Left lung (tissue), 10 donors: ENCODE measurements around the gene CGB8. TPM values are rescaled to one million over a fixed set of nuclear protein-coding genes. Genes with fewer than 3 reads are reported as not detected.
A peak's percentile ranks its signal among the peaks of the same experiment; 100 is the strongest.

Source experiments
- ATAC-seq: fragments of 200-7000 bp; cut with Tn5 transposase; one replicate; pipeline ENCODE4 v1.9.1; 2020; ENCODE audit warnings: moderate library complexity
- DNase-seq, 4 donors: peaks; one replicate each; pipeline ENCODE4 v3.0.0-alpha.2; 2013 to 2020
- H3K27ac ChIP-seq, 2 donors: fragments of 200-600 bp; sonication (generic) in 1 of 2; one replicate each; pipeline versions ENCODE4 v1.5.0 to v1.8.0; 2020 to 2021
- H3K27me3 ChIP-seq, 2 donors: fragments of 200-600 bp; sonication (generic) in 1 of 2; one replicate each; pipeline versions ENCODE4 v1.5.0 to v1.8.0; 2020 to 2021
- H3K36me3 ChIP-seq, 2 donors: fragments of 200-600 bp; sonication (generic) in 1 of 2; one replicate each; pipeline versions ENCODE4 v1.5.0 to v1.8.0; 2020 to 2021
- H3K4me1 ChIP-seq, 2 donors: fragments of 200-600 bp; one replicate each; pipeline ENCODE4 v1.8.0; 2021
- H3K4me3 ChIP-seq, 2 donors: fragments of 200-600 bp; sonication (generic) in 1 of 2; one replicate each; pipeline versions ENCODE4 v1.5.0 to v1.8.0; 2020 to 2021; ENCODE audit warnings: mild to moderate bottlenecking in 1 of 2
- H3K9me3 ChIP-seq, 2 donors: fragments of 200-600 bp; sonication (generic) in 1 of 2; one replicate each; pipeline versions ENCODE4 v1.5.0 to v1.8.0; 2020 to 2021
- CTCF ChIP-seq, 2 donors: fragments of 200-600 bp; sonication (generic) in 1 of 2; IDR thresholded peaks; one replicate each; pipeline versions ENCODE4 v1.5.0 to v1.8.0; 2021; ENCODE audit warnings: antibody characterized with exemption in 2 of 2
- intact Hi-C, 2 donors: fragments of 100-400 bp; cut with DNase I; formaldehyde crosslinking; loops; one replicate each; pipeline versions ENCODE4 v1.11.2 to v1.14.2; 2022
- microRNA-seq, 2 donors: library from miRNA; unstranded; fragments of <30 nt; microRNA quantifications; one replicate each; pipeline ENCODE4, GENCODE V29; 2019
- polyA plus RNA-seq, 6 donors: library from polyadenylated mRNA; unstranded; fragments of 120-200 nt; gene quantifications; one replicate each; pipeline ENCODE4 v1.2.1, GENCODE V29; 2013; ENCODE audit not compliant: insufficient read length in 6 of 6
- total RNA-seq, 2 donors: library from RNA; stranded (reverse); fragmentation: NEBNext Ultra II Directional; extraction: Animal tissue kit (Norgen Biotek cat#: 25700); gene quantifications; one replicate each; pipeline ENCODE4 v1.2.1, GENCODE V29; 2021
- donor health status: DM: no; HTN: yes; CAD: no.
- donor health status: DM: no; HTN: no; CAD: no.

Gene CGB8
- total and polyA plus RNA-seq, 8 donors: 0.89 TPM; not detected in 7

GRCh38 chr19:49004964-49005614 is 43.8 kb downstream of the CGB8 start:
- Histone ChIP-seq H3K36me3 (peaks cover 0 to 89% of the 10 kb centered on the region in 2 donors), H3K27ac (no peak overlapping the region), H3K4me3 (no peak overlapping the region), H3K9me3 (no peaks in the 10 kb centered on the region), H3K4me1 (no peaks in the 10 kb centered on the region), H3K27me3 (no peaks in the 10 kb centered on the region)
- intact Hi-C loops: no loop called here
- no peak for DNase-seq
- TF ChIP-seq CTCF (IDR thresholded peaks at IDR 0.05): no peak
- no peak for ATAC-seq

GRCh38 chr19:49004133-49004532 is 44.8 kb downstream of the CGB8 start:
- Histone ChIP-seq H3K4me3 (no peak overlapping the region), H3K4me1 (no peaks in the 10 kb centered on the region), H3K9me3 (no peaks in the 10 kb centered on the region), H3K36me3 (peaks cover 0 to 87% of the 10 kb centered on the region in 2 donors), H3K27me3 (no peaks in the 10 kb centered on the region), H3K27ac (no peak overlapping the region)
- intact Hi-C loops: no loop called here
- no peak for TF ChIP-seq CTCF (IDR thresholded peaks at IDR 0.05)
- no peak for ATAC-seq
- DNase-seq: no peak

- peak; percentile 49 to 50 for TF ChIP-seq CTCF (IDR thresholded peaks at IDR 0.05)
- peaks cover 4 to 6% of the 10 kb centered on the region in 2 donors for H3K4me1 ChIP-seq
- no peaks in the 10 kb centered on the region for H3K27me3 ChIP-seq
- DNase-seq (peak in 2 of 4 donors; percentile 39 to 53), ATAC-seq (peak; percentile 78)
- no peak overlapping the region for H3K4me3 ChIP-seq
- intact Hi-C loops: no loop called here
- no peak overlapping the region for H3K27ac ChIP-seq
- no peaks in the 10 kb centered on the region for H3K9me3 ChIP-seq
- peaks cover 0 to 45% of the 10 kb centered on the region in 2 donors for H3K36me3 ChIP-seq
Observed at GRCh38 chr19:48999481-49000325, 49.2 kb downstream of the CGB8 start.

- Histone ChIP-seq H3K27ac (no peak overlapping the region), H3K4me3 (no peak overlapping the region), H3K9me3 (no peaks in the 10 kb centered on the region), H3K27me3 (no peaks in the 10 kb centered on the region), H3K4me1 (peaks cover 9 to 13% of the 10 kb centered on the region in 2 donors), H3K36me3 (peaks cover 0 to 28% of the 10 kb centered on the region in 2 donors)
- intact Hi-C loops: no loop called here
- DNase-seq: no peak
- ATAC-seq: no peak
- TF ChIP-seq CTCF (IDR thresholded peaks at IDR 0.05): peak; percentile 26 to 44
Observed at GRCh38 chr19:48997972-48998371, 50.9 kb downstream of the CGB8 start.

Small RNA genes within 50 kb of the gene (microRNA-seq; reads per million reads assigned to microRNA genes)
- gene MIR6798: 0 to 0.14 reads per million in 2 donors

Other genes with a start within 250 kb of the CGB8 start
- 10 to 100 TPM; 68.5 to 87.5 TPM for gene BCAT2, start 238.1 kb downstream of the CGB8 start, total RNA-seq
- gene BCAT2, start 238.1 kb downstream of the CGB8 start, polyA plus RNA-seq: 10 to 100 TPM; 37.0 to 50.1 (median 42.2) TPM
- gene HSD17B14, start 212.6 kb downstream of the CGB8 start, total RNA-seq: 10 to 100 TPM; 10.1 to 20.3 TPM
- 10 to 100 TPM in 1 of 6 donors, 1 to 10 TPM in 5; 6.7 to 10.9 (median 8.6) TPM for gene HSD17B14, start 212.6 kb downstream of the CGB8 start, polyA plus RNA-seq
- 10 to 100 TPM; 21.0 to 37.3 TPM for gene PLEKHA4, start 180.5 kb downstream of the CGB8 start, total RNA-seq
- 10 to 100 TPM; 14.4 to 21.1 (median 17.4) TPM for gene PLEKHA4, start 180.5 kb downstream of the CGB8 start, polyA plus RNA-seq
- gene PPP1R15A, start 176.7 kb downstream of the CGB8 start, total RNA-seq: 10 to 100 TPM; 68.4 to 74.8 TPM
- 100 to 1,000 TPM in 1 of 6 donors, 10 to 100 TPM in 5; 36.3 to 110 (median 58.4) TPM for gene PPP1R15A, start 176.7 kb downstream of the CGB8 start, polyA plus RNA-seq
- gene TULP2, start 150.4 kb downstream of the CGB8 start, total RNA-seq: 1 to 10 TPM in 1 of 2 donors, under 1 TPM in 1; 0.89 to 1.2 TPM
- 1 to 10 TPM in 3 of 6 donors, under 1 TPM in 3; 0.72 to 1.4 (median 1.1) TPM for gene TULP2, start 150.4 kb downstream of the CGB8 start, polyA plus RNA-seq
- gene NUCB1, start 148.8 kb downstream of the CGB8 start, total RNA-seq: 100 to 1,000 TPM; 286 to 331 TPM
- gene NUCB1, start 148.8 kb downstream of the CGB8 start, polyA plus RNA-seq: 100 to 1,000 TPM; 171 to 210 (median 192) TPM
- gene DHDH, start 115.4 kb downstream of the CGB8 start, total RNA-seq: 1 to 10 TPM; 3.3 to 4.1 TPM
- 1 to 10 TPM in 5 of 6 donors, under 1 TPM in 1; 0.86 to 2.4 (median 1.8) TPM for gene DHDH, start 115.4 kb downstream of the CGB8 start, polyA plus RNA-seq
- 100 to 1,000 TPM; 130 to 141 TPM for gene BAX, start 94.2 kb downstream of the CGB8 start, total RNA-seq
- 10 to 100 TPM; 47.7 to 69.7 (median 60.8) TPM for gene BAX, start 94.2 kb downstream of the CGB8 start, polyA plus RNA-seq
- gene FTL, start 83.8 kb downstream of the CGB8 start, total RNA-seq: 1,000 to 10,000 TPM; 8,739 to 9,329 TPM
- gene FTL, start 83.8 kb downstream of the CGB8 start, polyA plus RNA-seq: 1,000 to 10,000 TPM; 1,119 to 1,450 (median 1,279) TPM
- 10 to 100 TPM; 42.5 to 49.0 TPM for gene GYS1, start 55.8 kb downstream of the CGB8 start, total RNA-seq
- gene GYS1, start 55.8 kb downstream of the CGB8 start, polyA plus RNA-seq: 10 to 100 TPM; 45.2 to 56.3 (median 50.0) TPM
- 10 to 100 TPM; 46.6 to 66.6 TPM for gene RUVBL2, start 55.2 kb downstream of the CGB8 start, total RNA-seq
- 10 to 100 TPM; 67.9 to 83.7 (median 76.8) TPM for gene RUVBL2, start 55.2 kb downstream of the CGB8 start, polyA plus RNA-seq
- gene LHB, start 32.0 kb downstream of the CGB8 start, total RNA-seq: not detected
- gene LHB, start 32.0 kb downstream of the CGB8 start, polyA plus RNA-seq: under 1 TPM in 2 of 6 donors, not detected in 4; 0.31 to 0.57 TPM
- gene CGB3, start 24.8 kb downstream of the CGB8 start, total RNA-seq: not detected
- under 1 TPM in 1 of 6 donors, not detected in 5; 0.81 TPM for gene CGB3, start 24.8 kb downstream of the CGB8 start, polyA plus RNA-seq
- not detected for gene CGB2, start 17.2 kb downstream of the CGB8 start, total RNA-seq
- not detected for gene CGB2, start 17.2 kb downstream of the CGB8 start, polyA plus RNA-seq
- not detected for gene CGB1, start 12.2 kb downstream of the CGB8 start, total RNA-seq
- gene CGB1, start 12.2 kb downstream of the CGB8 start, polyA plus RNA-seq: not detected
- under 1 TPM in 1 of 2 donors, not detected in 1; 0.50 TPM for gene CGB5, start 5.3 kb downstream of the CGB8 start, total RNA-seq
- gene CGB5, start 5.3 kb downstream of the CGB8 start, polyA plus RNA-seq: not detected
- gene CGB7, start 8.6 kb upstream of the CGB8 start, total RNA-seq: under 1 TPM; 0.09 to 0.34 TPM
- gene CGB7, start 8.6 kb upstream of the CGB8 start, polyA plus RNA-seq: under 1 TPM; 0.11 to 0.69 (median 0.18) TPM
- gene NTF4, start 15.7 kb upstream of the CGB8 start, total RNA-seq: 1 to 10 TPM; 2.1 to 6.2 TPM
- 1 to 10 TPM in 2 of 6 donors, under 1 TPM in 4; 0.63 to 1.6 (median 0.78) TPM for gene NTF4, start 15.7 kb upstream of the CGB8 start, polyA plus RNA-seq
- not detected for gene KCNA7, start 23.6 kb upstream of the CGB8 start, total RNA-seq
- under 1 TPM in 5 of 6 donors, not detected in 1; 0.04 to 0.12 (median 0.06) TPM for gene KCNA7, start 23.6 kb upstream of the CGB8 start, polyA plus RNA-seq
- gene SNRNP70, start 36.3 kb upstream of the CGB8 start, total RNA-seq: 100 to 1,000 TPM; 161 to 173 TPM
- 100 to 1,000 TPM; 270 to 371 (median 354) TPM for gene SNRNP70, start 36.3 kb upstream of the CGB8 start, polyA plus RNA-seq
- gene LIN7B, start 65.3 kb upstream of the CGB8 start, total RNA-seq: 1 to 10 TPM; 6.5 to 6.9 TPM
- 10 to 100 TPM in 2 of 6 donors, 1 to 10 TPM in 4; 7.3 to 12.5 (median 9.2) TPM for gene LIN7B, start 65.3 kb upstream of the CGB8 start, polyA plus RNA-seq
- 1 to 10 TPM; 1.7 to 2.1 TPM for gene C19orf73, start 70.0 kb upstream of the CGB8 start, total RNA-seq
- gene C19orf73, start 70.0 kb upstream of the CGB8 start, polyA plus RNA-seq: under 1 TPM in 4 of 6 donors, not detected in 2; 0.23 to 0.51 (median 0.25) TPM
- 1 to 10 TPM; 6.6 to 7.5 TPM for gene PPFIA3, start 70.4 kb upstream of the CGB8 start, total RNA-seq
- gene PPFIA3, start 70.4 kb upstream of the CGB8 start, polyA plus RNA-seq: 1 to 10 TPM; 5.9 to 9.9 (median 7.7) TPM
- gene HRC, start 106.3 kb upstream of the CGB8 start, total RNA-seq: 1 to 10 TPM in 1 of 2 donors, under 1 TPM in 1; 0.26 to 1.5 TPM
- 10 to 100 TPM in 4 of 6 donors, 1 to 10 TPM in 2; 8.4 to 16.4 (median 11.1) TPM for gene HRC, start 106.3 kb upstream of the CGB8 start, polyA plus RNA-seq
- 10 to 100 TPM; 32.5 to 61.7 TPM for gene TRPM4, start 108.7 kb upstream of the CGB8 start, total RNA-seq
- 10 to 100 TPM; 14.3 to 39.7 (median 26.2) TPM for gene TRPM4, start 108.7 kb upstream of the CGB8 start, polyA plus RNA-seq